GM19438 (cell line): ENCODE data around the gene ARL2.

Experiments used
- ATAC-seq: cut with Tn5 transposase; IDR thresholded peaks from one replicate; pipeline ENCODE4 v1.9.1; 2021; ENCODE audit warnings: low read depth; ENCODE audit not compliant: unreplicated experiment

Gene ARL2

DNA sequence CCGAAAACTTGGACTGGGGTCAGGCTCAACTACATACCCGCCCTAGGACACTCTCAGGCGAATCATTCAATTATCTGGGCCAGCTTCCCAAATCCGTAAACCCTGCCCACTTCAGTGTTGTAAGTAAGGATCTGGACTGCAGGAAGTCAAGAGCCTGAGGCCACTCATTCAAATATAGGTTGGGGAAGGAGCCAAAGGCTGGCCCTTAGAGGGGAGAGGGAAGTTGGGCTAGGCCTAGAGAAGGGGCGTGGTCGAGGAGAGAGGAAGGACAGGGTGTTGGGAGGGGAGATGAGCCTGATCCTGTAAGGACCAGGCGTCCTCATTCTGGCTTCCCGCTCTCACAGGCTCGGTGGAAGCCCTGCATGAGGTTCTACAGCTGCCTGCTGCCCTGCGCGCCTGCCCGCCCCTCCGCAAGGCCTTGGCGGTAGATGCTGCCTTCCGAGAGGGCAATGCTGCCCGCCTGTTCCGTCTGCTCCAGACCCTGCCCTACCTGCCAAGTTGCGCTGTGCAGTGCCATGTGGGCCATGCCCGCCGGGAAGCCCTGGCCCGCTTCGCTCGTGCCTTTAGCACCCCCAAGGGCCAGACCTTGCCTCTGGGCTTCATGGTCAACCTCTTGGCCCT lies 30.0 kb downstream of the ARL2 start:
- ATAC-seq: no peak

DNA sequence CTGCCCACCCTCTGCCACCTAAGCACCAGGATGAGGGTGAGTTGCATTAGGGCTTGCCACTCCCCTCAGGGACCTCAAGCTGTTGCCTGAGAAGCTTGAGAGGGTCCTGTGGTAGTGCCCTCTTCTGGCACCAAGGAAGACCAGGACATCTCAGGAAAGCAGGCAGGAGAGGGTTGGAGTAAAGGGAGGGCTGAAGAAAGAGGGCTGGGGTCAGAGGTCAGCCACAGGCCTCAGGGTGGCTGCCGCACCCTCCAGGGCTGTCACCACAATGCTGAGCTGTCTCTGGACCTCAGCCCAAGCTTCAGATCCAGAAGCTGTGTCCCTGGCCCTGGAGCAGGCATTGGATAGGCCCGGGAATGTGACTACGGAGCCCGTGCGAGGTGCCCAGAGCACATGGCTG lies 31.1 kb downstream of the ARL2 start:
- no peak for ATAC-seq

DNA sequence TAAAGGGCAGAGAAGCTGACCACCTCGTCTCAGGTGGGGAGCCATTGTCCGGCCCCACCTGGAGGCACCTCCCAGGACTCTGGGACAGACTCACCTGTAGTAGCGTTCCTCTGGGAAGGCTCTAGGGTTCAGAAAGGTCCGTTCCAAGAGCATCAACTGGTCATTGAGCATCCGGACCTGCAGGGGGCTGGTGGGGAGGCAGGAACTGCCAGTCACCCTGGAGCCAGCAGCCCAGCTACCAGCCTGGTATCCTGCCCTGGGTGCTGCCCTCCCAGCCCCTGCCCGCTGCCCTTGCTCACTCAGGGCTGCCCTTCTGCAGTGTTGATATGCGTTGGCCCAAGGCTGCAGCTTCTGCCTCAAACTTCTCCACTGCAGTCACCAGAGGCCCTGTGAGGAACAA lies 31.8 kb downstream of the ARL2 start:
- no peak for ATAC-seq

DNA sequence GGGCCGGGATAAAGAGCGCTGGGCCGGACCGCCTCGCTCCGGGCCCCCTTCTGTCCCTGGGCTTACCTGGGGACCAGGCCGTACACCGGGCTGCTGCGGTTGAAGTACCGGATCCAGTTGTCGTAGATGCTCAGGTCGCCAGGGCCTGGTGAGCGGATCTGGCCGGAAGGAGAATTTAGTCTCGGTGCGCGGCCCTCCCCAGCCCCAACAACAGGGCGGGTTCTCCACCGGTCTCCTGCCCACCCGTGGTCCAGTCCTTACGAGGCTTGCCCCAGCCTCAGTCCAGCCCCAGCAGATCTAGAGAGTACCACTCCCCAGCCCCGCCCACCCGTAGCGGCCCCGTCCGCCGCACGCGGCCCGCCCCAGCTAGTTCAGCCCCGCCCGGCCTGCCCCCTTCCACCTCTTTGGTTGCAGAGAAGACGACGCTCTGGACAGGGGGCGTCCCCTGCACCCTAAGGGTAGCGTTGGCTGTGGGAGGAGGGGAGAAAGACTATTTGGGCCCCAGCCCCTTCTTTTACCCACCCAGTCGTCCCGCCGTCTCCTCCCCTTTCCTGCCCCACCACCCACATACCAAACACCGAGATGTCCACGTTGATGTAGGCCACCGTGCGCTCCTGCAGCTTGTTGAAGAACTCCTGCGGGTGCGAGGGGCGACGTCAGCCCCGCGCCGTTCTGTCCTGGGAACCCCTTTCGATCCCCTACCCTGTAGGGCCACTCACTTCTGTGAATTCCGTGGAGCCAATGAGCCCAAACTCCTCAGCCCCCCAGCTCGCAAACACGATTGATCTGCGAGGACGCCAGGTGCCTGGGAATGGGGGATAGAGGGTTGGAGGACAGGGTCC lies 33.8 kb downstream of the ARL2 start:
- no peak for ATAC-seq

DNA sequence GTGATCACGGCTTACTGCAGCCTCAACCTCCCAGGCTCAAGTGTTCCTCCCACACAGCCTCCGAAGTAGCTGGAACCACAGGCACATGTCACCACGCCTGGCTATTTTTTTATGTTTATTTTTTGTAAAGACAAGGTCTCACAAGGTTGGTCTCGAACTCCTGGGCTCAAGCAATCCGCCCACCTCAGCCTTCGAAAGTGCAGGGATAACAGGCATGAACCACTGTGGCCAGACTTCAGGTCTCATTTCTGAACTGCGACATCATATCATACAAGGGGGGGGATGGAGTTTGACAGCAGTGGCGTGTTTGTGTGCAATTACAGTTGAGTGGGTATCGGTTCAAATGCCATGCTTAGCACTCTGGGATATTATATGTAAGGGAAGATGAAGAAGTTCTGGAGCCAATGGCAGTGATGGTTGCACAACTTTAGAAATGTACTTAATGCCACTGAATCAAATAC lies 37.5 kb downstream of the ARL2 start:
- ATAC-seq: no peak

DNA sequence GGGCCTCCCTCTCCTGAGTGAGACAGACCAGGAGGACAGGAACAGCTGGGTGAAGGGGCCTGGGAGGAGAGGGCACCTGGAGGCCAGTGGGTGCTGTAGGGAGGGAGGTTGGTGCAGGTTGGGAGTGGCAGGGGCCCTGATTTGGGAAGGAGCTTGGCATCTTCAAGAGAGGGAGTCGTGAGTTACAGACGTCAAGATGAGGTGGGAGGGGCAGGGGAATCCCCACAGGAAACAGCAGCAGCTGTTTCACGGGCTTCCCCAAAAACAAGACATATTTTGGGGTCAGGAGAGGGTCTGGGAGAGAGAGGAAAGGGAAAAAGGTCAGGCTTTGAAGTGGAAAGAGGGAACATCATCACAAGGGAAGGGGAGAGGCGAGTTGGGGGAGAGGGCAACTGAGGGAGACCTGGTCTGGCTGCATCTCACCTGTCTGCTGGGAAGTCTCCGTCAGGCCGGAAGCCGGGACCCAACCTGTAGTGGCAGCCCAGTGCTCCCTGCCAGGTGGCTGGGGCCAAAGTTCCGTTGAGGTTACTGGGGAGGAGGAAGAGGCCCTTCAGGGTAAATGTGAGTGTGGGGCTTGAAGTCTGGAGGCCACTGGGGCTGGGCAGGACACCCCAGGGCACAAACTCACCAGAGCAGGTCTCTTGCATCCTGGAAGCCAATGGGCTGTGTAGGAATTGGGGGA lies 40.0 kb downstream of the ARL2 start:
- no peak for ATAC-seq

DNA sequence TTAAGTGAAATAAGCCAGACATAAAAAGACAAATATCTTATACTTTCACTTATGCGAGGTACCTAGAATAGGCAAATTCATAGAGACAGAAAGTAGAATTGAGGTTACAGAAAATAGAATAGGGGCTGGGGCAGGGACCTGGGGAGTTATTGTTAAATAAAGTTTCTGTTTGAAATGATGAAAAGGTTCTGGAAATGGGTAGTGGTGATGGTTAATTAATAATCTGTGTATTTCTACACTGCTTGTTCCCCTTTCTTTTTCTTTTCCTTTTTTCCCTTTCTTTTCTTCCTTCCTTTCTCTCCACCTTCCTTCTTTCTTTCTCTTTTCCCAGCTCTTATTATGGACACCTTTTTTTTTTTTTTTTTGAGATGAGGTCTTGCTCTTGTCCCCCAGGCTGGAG lies 41.6 kb downstream of the ARL2 start:
- ATAC-seq: no peak

DNA sequence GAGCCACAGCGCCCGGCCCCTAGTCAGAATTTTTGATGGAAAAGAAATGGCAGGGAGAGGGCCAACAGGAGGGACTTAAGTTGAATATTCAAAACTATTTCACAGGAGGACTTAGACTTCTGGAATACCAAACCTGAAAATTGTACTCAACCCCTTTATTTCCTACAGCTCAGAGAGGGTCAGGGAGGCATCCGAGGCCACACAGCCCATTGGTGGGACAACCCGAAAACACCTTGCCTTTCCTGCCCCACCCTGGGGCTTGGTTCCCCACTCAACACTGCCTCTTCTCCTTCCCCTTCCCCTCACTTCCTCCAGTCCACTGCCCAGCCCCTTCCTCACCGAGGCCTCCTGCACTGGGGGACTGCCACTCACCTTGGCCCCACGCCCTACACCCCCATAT lies 43.0 kb downstream of the ARL2 start:
- ATAC-seq: no peak

DNA sequence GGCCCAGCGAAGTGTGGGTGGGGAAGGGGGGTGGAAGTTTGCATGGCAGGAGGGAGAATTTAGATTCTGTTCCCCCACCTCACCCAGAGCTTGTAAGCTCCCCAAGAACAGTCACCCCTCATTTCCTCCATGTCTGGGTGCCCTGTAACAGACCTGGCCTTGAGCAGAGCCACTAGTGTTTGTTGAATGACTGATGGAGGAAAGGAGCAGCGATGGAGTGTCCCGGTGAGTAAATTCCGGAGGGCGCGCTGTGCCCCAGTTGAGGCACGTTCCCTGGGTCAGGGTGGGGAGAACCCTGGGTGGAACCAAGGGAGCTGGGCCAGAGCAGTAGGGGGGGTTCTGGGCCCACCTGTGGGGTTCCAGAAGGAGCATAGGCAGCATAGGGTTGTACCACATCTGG lies 43.6 kb downstream of the ARL2 start:
- ATAC-seq: no peak

DNA sequence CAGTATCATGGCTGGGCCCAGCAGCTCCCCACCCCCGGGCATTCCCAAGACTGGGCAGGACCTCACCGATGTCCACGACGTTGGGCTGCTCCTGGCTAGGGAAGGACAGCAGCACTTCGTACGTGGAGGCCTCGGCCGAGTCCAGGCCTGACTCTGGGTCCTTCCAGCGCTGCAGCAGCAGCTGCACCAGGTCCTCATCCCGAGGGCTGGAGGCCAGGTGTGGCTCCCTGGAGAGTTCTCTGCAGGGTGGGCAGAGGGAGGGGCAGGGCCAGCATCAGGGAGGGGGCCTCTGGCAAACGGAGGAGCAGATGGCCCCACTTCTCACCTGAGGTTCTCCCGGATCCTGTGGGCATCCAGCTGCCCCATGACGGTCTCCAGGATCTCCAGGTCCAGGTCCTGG lies 44.1 kb downstream of the ARL2 start:
- no peak for ATAC-seq

DNA sequence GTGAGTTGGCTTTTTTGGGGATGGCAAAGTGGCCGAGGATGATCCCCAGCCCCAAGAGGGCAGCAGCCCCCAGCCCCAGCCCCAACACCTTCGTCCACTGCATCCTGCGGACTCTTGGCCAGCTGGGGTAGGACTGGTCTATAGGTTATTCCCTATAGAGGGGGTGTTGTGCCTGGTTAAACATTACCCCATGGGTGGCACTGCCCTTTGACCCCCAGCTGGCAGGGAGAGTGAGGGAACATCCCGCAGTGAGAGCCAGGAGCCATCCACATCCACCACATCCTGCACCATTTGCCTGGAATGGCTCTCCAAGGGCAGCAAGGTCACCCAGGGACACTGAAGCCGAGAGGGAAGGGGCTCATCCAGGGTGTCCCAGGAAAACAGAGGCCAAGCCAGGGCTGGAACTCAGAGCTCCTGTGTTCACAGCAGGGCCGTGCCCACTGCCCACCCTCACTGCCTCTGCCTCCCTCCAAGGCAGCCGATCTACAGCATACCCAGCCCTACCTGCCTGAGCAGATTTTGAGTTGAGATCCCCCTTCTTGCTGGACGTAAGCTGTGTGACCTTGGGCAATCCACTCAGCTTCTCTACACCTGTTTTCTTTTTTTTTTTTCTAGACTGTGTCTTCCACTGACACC lies 44.6 kb downstream of the ARL2 start, which contains the start of gene NAALADL1:
Gene NAALADL1 (minus strand): TSS at position 135 of the 636 bp plus-strand sequence. CDS start 32 bp downstream, at position 103.
- ATAC-seq: no peak

DNA sequence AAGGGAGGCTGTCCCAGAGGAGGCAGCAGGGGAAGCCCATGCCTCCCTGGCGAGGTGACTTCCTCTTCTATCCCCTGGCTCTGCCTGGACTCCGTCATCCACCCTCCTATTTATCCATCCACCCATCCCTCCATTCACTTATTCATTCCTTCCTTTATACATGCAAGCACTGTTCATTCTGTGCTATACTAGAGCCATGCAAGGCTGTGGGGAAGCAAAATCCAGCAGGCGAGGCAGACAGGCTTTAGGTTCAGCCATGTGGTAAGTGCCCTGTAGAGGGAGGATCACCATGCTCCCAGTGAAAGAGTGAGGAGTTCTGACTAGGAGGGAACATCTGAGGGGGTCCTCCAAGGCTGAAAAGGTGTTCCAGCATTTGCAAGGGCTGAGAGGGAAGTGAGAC lies 45.6 kb downstream of the ARL2 start:
- no peak for ATAC-seq

DNA sequence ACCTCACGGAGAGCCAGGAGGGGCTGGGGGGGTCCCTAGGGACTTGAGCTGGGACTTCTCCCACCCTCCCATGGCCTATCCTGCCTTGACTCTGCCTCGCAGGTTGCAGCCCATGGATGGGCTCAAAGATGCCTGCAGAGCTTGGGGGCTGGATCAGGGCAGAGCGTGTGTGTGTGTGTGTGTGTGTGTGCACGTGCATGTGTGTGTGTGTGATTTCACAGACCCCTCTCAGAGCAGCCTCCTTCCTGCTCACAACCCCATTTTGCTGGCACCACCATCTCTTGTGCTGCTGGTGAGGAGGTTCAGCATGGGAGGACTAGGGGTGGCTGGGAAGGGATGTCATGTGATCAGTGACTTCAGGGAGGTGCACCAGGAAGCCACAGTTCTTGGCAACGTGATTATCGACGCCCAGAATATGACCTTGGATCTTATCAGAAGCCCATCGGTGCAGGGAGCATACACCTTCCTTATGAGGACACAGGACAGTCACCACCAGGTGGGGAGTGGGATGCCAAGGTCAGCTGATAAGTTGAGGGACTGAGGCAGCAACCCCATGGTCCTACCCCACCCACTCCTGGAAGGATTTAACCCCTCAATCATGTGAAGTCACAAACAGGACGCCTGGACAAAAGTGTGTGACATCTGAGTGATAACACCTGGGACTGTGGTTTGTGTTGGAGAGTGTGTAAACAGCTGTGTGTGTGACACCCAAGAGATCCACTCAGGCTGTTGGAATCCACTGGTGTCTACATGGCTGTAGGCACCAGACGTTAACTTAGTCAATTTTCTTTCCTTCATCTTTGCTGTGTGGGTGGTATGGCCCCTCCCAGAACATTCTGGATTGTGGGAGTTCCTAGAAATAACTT lies 46.2 kb downstream of the ARL2 start:
- ATAC-seq: no peak

DNA sequence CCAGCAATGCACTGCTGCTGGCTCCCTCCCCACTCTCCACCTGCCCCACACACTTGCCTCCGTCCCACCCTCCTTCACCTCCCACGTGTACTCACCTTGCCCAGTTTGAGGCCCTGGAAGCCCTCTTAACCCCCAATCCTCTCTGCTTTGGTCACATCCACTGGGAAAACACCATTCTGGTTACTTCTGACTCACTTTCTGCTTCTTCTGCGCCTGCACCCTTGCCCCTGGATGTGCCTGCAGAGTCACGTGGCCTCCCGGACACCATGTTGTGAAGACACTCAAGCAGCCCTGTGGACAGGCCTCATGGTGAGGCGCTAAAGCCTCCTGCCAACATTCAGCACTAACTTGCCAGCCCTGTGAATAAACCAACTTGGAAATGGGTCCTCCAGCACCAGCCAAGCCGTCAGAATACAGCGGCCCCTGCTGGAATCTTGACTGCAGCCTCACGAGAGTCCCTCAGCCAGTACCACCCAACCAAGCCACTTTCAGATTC lies 47.0 kb downstream of the ARL2 start:
- no peak for ATAC-seq

DNA sequence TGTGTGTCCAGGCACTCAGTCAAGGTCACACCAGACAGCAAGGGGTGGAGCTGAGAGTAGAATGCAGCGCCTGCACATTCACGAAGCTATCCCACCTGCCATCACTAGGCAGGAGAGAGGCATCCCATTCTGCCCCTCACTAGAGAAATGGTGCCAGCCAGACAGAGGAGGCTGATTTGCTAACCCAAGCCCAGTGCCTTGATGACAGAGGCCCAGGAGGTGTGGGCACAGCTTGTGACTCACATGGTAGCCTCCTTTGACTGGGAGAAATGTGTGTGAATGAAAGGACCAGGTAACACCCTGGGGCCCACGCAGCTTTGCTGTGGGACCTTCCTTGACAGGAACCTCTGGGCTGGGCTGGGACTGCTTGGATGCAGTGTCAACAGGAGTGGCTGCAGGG lies 49.6 kb downstream of the ARL2 start:
- no peak for ATAC-seq

DNA sequence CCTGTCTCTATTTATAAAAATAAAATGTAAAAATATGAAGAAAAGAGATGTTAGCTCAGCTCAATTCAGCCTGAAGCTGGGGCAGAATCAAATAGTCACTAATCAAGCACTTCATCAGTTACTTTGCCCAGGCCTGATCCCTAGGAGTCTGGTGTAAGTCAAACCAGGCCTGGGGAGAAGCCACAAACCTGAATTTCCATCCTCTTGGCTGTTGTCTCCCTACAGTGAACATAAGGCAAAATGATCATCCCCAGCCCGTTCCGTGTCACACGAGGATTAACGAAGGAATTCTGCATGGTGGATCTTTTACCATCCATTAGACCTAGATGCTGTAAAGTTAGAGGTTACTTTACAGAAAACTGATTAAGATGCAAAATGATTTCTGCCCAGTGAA lies 50.9 kb downstream of the ARL2 start:
- ATAC-seq: no peak

DNA sequence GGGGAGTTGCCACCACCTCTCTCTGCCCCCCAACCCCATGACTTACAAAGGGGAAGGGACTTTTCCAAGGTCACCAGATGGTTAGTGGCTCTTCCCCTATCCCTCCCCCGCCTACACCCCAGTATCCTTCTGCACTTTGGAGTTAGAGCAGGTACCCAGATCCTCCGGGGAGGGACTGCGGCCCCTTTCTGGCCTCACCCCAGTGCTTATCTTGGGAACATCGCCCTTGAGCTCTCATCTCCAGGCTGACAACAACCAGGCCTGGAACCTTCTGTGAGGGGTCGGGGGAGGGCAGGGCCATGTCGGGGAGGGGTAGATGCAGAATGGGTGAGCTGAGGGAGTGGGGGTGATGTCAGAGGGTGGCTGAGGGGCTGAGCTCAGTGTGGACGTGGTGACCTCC lies 51.9 kb downstream of the ARL2 start:
- no peak for ATAC-seq

DNA sequence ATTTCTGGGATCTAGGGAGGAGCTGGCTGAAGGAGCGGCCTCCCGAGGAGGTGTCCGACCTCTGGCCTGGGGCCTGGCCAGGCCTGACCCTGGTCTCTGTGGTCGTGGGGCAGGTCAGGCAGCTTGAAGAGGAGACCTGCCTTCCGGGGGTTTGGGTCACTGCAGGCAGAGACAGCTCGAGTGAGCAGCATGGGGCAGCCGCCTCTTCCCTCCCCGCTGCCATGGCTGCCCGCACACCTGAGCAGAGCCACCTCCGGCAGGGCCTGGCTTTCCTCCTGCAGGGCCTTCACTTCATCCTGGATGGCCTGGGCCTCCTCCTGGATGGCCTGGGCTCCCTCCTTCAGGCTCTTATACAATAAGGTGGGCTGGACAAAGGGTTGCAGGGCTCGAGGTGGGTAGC lies 52.4 kb downstream of the ARL2 start:
- ATAC-seq: no peak

DNA sequence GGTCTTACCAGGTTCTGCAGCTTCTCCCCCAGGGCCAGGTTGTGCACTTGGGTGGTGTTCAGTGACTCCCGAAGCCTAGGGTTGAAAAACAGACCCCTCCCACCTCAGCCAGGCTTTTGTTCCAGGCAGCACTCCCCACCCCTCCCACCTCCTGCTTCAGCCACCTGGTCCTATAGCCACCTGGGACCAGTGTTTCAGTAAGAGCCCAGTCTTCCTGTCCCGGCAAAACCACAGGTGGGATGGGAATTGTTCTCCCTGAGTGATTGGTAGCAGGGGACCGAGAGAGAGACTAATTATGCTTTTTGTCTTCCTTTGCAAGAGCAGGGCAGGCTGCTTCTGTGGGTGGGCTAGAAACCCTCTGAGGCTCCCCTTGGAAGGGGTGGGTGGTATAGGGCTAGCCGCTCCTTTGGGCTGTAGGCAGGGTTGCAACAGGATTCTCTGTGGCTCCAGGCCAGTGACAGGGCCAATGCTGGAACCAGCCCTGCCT lies 52.9 kb downstream of the ARL2 start:
- no peak for ATAC-seq

DNA sequence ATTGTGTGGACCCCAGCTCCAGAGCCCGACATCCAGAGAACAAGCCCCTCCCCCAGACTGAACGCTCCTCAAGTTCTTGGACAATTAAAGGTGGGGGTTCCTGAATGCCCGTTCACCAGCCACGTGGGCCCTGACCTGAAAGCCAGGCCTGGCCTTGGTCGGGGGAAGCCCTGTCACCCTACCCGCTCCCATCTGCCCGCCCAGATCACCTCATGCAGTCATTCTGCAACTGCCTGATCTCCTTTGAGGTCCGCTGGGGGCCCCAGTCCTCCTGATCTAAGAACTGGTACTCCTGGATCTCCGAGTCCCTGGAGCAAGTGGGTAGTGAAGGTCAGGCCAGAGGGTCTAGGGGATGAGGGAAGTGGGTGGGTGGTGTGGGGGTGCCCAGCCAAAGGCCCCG lies 53.5 kb downstream of the ARL2 start:
- ATAC-seq: no peak
